ENCODE results near the gene PPP6C.
"Not testable (repeated sequence)": the region's sequence is repeated elsewhere in the genome, so short reads cannot be mapped to it uniquely, and the experiment has no call there.

PPP6C gene

DNA sequence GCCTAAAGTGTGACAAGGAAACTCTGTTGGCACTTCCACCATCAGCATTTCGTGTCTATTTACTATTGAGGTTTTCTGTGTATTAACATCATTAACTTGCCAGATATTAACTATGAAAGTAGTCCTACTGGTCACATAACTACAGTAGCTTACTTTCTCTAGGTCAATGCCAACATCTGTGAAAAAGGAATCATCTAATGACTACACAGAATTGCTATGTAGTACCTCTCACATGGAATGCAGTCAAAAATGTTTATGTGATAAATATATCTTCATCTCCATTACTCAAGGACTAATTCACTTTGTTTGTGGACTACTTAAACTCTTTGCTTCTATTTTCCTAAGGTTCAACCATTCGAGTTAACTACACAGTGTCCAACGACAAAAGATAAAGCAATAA is 48.4 kb downstream of the PPP6C start:
- no peak for DNase-seq

- no peak for DNase-seq
Measured at GRCh38 chr9:125140576-125140975, 49.0 kb downstream of the PPP6C start.

DNA sequence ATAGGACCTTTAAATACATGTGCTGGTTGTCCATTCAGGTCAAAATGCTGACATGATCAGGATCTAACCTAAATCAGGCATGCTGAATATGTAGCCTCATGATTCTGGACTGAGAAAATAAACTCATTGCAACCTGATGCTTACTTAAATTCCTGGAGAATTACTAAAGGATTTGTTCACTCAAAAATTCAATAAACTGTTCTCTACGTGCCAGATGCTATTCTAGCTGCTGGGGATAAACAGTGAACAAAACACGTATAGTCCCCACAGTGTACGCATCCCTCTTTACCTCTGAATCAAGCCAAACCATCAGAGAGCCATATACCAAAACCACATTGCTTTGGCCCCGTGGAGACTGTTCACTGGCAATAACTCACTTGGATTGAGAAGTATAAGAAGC is 52.4 kb downstream of the PPP6C start:
- no peak for DNase-seq

GRCh38 chr9:125134976-125135375 is 54.6 kb downstream of the PPP6C start:
- no peak for DNase-seq

DNA sequence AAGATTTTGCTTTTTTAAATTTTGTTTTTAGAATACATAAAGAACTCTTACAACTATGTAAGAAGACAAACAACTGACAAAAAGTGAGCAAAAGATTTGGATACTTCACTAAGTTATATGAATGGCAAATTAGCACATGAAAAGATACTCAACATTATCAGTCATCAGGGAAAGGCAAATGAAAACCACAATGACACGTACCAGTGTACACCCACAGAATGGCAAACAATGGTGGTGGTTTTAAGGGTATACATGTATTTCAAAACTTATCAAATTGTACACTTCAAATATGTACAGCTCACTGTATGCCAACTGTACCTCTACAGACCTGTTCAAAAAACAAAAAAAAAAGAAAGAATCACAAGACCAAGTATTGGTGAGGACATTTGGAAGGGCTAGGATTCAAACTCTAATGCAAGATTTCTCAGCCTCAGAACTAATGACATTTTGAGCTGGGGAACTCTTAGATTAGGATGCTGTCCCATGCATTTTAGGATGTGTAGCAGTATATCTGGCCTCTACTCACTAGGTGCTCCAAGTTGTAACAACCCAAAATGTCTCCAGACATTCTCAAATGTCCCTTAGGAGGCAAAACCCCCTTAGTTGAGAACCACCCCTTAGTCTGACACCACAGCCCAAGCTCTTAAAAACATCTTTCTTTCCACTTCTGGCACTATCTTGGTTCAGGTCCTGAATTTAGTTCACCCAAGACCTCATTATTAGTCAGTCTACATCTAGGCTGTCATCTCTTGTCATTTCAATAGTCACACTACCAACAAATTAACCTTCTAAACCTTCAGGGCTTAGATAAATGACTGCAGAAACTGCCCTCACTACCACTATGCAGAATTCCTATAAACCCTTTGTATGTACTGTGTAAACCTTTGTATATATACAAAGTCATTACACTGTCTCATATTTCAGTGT is 55.9 kb downstream of the PPP6C start:
- DNase-seq, result no peak

- DNase-seq, result no peak
Measured at GRCh38 chr9:125131778-125132177, 57.8 kb downstream of the PPP6C start.

DNA sequence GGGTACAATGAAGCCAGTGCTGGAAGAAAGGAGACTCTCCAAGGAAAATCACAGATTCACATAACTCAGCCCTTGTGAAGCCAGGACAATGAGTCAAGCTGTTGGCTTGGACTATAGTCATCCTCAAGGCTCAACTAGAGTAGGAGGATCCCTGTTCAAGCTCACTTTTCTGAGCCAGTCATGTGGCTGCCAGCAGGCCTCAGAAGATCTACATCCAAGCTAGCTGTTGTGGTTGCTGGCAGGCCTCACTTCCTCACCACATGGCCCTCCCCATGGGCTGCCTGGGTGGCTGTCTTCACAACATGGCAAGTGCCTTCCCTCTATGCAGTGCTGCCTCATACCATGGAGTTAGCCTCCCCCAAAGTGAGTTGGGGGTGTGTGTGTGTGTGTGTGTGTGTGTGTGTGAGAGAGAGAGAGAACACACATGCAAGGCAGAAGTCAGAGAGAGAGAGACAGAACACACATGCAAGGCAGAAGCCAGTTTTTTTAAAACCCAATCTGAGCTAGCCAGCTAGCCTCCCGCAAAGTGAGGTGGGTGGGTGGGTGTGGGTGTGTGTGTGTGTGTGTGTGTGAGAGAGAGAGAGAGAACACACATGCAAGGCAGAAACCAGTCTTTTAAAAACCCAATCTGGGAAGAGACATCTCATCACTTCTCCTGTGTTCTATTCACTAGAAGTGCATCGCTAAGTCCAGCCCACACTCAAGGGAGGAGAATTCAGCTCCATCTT is 63.4 kb downstream of the PPP6C start:
- DNase-seq, result peak; percentile 84

DNA sequence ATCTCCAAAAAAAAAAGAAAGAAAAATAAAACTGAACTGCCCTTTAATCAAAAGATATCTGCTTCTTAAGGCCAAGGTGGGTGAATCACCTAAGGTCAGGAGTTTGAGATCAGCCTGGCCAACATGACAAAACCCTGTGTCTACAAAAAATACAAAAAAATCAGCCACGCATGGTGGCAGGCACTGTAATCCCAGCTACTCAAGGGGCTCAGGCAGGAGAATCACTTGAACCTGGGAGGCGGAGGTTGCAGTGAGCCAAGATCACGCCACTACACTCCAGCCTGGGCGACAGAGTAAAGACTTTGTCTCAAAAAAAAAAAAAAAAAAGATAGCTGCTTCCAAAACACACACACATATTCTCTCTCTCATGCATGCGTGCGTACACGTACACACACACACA is 64.1 kb downstream of the PPP6C start:
- no peak for DNase-seq

- DNase-seq, result no peak
Measured at GRCh38 chr9:125121146-125121545, 68.5 kb downstream of the PPP6C start.

DNA sequence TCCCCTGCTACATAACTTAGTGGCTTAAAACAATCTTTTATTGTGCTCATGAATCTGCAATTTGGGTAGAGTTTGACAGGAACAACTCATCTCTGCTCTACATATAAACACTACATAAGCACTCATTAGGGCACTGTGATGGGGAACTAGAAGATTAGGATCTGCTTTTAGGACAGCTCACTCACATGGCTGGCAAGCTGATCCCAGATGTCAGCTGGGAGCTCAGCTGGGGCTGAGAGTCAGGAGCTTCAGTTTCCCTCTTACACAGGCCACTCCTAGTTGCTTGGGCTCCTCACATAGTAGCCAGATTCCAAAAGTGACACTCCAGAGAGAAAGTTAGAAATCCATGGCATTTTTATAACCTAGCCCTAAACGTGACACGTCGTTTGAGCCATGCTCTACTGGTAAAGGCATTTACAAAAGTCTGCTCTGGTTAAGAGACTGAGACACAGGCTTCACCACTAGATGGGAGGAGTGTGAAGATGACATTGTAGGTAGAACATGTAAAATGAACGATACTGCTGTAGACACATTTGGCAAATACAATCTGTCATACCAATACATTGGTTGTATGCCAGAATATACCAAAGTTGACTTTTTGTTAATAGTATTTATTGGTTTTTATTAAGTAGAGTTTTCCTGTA is 69.8 kb downstream of the PPP6C start:
- DNase-seq, result peak; percentile 31

DNA sequence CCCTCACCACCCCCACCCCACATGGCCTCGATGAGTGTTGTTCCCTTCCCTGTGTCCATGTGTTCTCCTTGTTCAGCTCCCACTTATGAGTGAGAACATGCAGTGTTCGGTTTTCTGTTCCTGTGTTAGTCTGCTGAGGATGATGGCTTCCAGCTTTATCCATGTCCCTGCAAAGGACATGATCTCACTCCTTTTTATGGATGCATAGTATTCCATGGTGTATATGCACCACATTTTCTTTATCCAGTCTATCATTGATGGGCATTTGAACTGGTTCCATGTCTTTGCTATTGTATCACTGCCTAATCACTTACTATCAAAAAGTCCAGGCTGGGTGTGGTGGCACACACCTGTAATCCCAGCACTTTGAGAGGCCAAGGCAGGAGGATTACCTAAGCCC is 70.9 kb downstream of the PPP6C start:
- DNase-seq, result not testable (repeated sequence)

- DNase-seq, result not testable (repeated sequence)
Measured at GRCh38 chr9:125114503-125114902, 75.1 kb downstream of the PPP6C start.

- DNase-seq, result no peak
Measured at GRCh38 chr9:125110464-125110863, 79.1 kb downstream of the PPP6C start.

DNA sequence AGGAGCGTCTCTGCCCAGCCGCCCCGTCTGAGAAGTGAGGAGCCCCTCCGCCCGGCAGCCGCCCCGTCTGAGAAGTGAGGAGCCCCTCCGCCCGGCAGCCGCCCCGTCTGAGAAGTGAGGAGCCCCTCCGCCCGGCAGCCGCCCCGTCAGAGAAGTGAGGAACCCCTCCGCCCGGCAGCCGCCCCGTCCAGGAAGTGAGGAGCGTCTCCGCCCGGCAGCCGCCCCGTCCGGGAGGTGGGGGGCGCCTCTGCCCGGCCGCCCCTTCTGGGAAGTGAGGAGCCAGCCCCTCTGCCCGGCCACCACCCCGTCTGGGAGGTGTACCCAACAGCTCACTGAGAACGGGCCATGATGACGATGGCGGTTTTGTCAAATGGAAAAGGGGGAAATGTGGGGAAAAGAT is 81.1 kb downstream of the PPP6C start:
- not testable (repeated sequence) for DNase-seq

DNA sequence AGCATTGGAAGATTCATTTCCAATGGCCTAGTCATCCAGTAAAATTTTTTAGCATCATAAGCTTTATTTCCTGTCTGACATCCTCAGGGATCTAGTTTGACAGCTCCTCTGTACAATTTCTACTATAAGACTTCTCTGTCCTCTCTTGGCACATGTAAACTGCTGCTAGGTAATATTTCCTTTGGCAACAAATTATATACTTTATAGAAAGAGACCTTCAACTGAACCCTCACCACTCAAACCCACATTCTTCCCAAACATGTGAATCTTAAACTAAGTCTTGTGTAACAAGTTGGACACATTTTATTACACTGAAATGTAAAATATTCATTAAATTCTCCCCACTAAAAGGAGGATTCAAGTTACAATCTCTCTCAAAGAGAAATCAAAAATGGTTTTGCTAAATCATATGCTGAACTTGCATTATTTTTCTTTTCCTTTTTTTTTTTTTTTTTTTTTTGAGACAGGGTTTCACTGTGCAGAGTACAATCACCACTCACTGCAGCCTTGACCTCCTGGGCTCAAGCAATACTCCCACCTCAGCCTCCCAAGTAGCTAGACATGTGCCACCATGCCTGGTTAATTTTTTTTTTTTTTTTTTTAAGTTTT is 83.2 kb downstream of the PPP6C start:
- DNase-seq, result no peak

GRCh38 chr9:125103770-125104460 is 85.7 kb downstream of the PPP6C start:
- no peak for DNase-seq

DNA sequence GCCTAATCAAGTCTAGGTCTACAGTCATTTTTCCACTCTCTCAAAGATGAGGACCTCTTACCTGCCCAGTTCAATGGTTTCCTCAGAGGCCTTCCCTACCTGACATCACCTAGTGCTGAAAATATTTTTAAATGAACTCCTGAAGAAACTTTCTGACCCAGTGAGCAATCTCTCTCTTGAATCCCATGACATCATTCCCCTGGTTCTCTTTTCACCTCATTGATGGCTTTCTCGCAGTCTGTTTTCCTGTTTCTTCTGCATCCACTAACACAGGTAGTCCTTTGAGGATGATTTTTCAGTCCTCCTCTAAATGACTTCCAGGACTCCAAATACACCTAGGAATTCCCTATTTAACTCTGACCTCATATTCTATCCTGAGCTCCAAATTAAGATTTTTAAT is 86.6 kb downstream of the PPP6C start:
- DNase-seq, result no peak

GRCh38 chr9:125100822-125101221 is 88.8 kb downstream of the PPP6C start:
- no peak for DNase-seq

- no peak for DNase-seq
Measured at GRCh38 chr9:125099816-125100215, 89.8 kb downstream of the PPP6C start.
